HG02852 (cell line): ENCODE data around the gene TMEM272.

Experiments
- ATAC-seq: cut with Tn5 transposase; IDR thresholded peaks from one replicate; pipeline ENCODE4 v1.9.1; 2021; ENCODE audit warnings: mild to moderate bottlenecking, moderate library complexity; ENCODE audit not compliant: unreplicated experiment

Gene TMEM272

GRCh38 chr13:51783428-51784094, 61.4 kb downstream of the TMEM272 start:
- ATAC-seq = no peak

GRCh38 chr13:51782026-51782710, 62.8 kb downstream of the TMEM272 start:
- no peak for ATAC-seq

GRCh38 chr13:51781246-51782022, 63.5 kb downstream of the TMEM272 start:
- no peak for ATAC-seq

- no peak for ATAC-seq
Measured at GRCh38 chr13:51780099-51780498, 64.9 kb downstream of the TMEM272 start.

- ATAC-seq = no peak
Measured at GRCh38 chr13:51778392-51778791, 66.6 kb downstream of the TMEM272 start.

- no peak for ATAC-seq
Measured at GRCh38 chr13:51777921-51778320, 67.1 kb downstream of the TMEM272 start.

GRCh38 chr13:51776179-51776578, 68.8 kb downstream of the TMEM272 start:
- ATAC-seq = no peak

GRCh38 chr13:51773515-51773914, 71.5 kb downstream of the TMEM272 start:
- no peak for ATAC-seq

- ATAC-seq = no peak
Measured at GRCh38 chr13:51772781-51773180, 72.2 kb downstream of the TMEM272 start.

- no peak for ATAC-seq
Measured at GRCh38 chr13:51772105-51772455, 72.9 kb downstream of the TMEM272 start.

- ATAC-seq = no peak
Measured at GRCh38 chr13:51771418-51772104, 73.4 kb downstream of the TMEM272 start.

- ATAC-seq = peak; percentile 74
Measured at GRCh38 chr13:51770681-51771417, 74.1 kb downstream of the TMEM272 start.

GRCh38 chr13:51770160-51770559, 74.8 kb downstream of the TMEM272 start:
- ATAC-seq = no peak

- ATAC-seq = no peak
Measured at GRCh38 chr13:51769455-51770127, 75.4 kb downstream of the TMEM272 start.

GRCh38 chr13:51768976-51769375, 76.0 kb downstream of the TMEM272 start:
- ATAC-seq = no peak

GRCh38 chr13:51768378-51768921, 76.5 kb downstream of the TMEM272 start:
- no peak for ATAC-seq

GRCh38 chr13:51767100-51767499, 77.9 kb downstream of the TMEM272 start:
- ATAC-seq = no peak

- ATAC-seq = no peak
Measured at GRCh38 chr13:51765142-51765515, 79.8 kb downstream of the TMEM272 start.

- peak; percentile 85 for ATAC-seq
Measured at GRCh38 chr13:51764184-51765141, 80.5 kb downstream of the TMEM272 start.
